ENCODE measurements around the gene CNTNAP5. TPM values are rescaled to one million over a fixed set of nuclear protein-coding genes. Genes with fewer than 3 reads are reported as not detected.
A peak's percentile ranks its signal among the peaks of the same experiment; 100 is the strongest.

CNTNAP5 gene
- total and polyA plus RNA-seq, 2 donors from 2014 or later: 0.50 TPM; not detected in 1

DNA sequence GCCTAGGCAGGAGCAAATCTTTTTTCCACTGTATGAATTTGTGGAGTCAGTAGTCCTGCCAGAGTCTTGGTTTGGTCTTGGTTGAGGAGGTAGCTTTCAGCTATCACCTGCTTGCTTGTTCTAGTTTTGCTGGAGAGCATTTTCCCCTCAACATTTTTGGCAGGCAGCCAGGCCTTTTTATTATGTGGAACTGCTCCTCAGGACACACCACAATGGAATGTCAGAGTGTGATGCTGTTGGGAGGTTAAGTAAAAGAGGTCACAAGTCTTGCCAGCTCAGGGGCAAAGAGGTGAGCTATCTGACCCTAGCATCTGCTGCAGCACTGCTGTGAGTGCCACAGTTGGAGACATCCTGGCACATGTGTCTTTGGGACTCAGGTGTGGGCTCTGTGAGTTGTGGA lies 258.0 kb downstream of the CNTNAP5 start:
- Histone ChIP-seq H3K27ac (ENCODE audit: low read depth in 2 of 2, low read length in 2 of 2) (no peak overlapping the region), H3K4me3 (ENCODE audit: low read length in 3 of 3) (no peak overlapping the region), H3K9me3 (ENCODE audit: control insufficient read depth in 2 of 3, insufficient read depth in 1 of 3, low read length in 3 of 3) (peaks cover 0 to 7% (median 0%) of the 10 kb centered on the region in 3 donors), H3K36me3 (ENCODE audit: control insufficient read depth in 2 of 3, insufficient read depth in 3 of 3, low read length in 3 of 3) (no peaks in the 10 kb centered on the region), H3K27me3 (ENCODE audit: control insufficient read depth, insufficient read depth, low read length) (no peaks in the 10 kb centered on the region), H3K9ac (ENCODE audit: low read length in 3 of 3) (no peak overlapping the region), H3K4me1 (ENCODE audit: control insufficient read depth in 2 of 3, insufficient read depth in 2 of 3, low read depth in 1 of 3, low read length in 3 of 3) (no peaks in the 10 kb centered on the region)
- intact Hi-C loops (cut with DNase I): no loop called here
- DNase-seq: peak in 2 of 5 donors; percentile 19 to 39
- FAIRE-seq: no peak
- TF ChIP-seq, protein P1, sequence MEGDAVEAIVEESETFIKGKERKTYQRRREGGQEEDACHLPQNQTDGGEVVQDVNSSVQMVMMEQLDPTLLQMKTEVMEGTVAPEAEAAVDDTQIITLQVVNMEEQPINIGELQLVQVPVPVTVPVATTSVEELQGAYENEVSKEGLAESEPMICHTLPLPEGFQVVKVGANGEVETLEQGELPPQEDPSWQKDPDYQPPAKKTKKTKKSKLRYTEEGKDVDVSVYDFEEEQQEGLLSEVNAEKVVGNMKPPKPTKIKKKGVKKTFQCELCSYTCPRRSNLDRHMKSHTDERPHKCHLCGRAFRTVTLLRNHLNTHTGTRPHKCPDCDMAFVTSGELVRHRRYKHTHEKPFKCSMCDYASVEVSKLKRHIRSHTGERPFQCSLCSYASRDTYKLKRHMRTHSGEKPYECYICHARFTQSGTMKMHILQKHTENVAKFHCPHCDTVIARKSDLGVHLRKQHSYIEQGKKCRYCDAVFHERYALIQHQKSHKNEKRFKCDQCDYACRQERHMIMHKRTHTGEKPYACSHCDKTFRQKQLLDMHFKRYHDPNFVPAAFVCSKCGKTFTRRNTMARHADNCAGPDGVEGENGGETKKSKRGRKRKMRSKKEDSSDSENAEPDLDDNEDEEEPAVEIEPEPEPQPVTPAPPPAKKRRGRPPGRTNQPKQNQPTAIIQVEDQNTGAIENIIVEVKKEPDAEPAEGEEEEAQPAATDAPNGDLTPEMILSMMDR (IDR thresholded peaks at IDR 0.05; ENCODE audit: borderline replicate concordance, extremely low read depth, insufficient read depth): no peak

DNA sequence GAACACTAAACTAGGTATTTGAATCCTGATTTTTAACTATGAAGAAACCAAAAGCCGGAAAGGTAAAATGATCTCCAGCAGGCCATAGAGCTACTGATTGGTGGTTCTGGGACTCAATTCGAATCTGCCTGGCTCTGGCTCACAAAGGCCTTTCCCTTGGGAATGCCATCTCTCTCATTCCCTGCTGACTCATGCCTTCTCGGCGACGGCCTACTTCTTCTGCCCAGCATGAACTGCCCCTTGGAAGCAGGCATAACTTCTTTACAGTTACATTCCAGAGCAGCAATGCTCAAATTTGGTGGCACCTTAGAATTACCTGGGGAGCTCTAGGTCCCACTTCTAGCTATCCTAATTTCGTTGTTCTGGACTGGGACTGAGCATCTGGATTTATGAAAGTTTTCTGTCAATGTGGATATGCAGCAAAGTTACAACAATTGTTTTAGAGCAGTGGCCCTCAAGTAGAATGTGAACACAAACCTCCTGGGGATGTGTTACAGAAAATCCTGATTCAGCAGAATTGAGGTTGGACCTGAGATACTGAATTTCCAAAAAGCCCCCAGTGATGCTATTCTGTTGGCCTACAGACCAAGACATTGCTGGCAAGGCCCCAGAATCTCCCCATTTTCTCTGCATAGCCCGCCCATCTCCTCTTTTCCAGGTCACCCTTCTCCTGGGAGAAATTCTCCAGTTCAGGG lies 261.1 kb downstream of the CNTNAP5 start:
- H3K4me1 ChIP-seq (ENCODE audit: control insufficient read depth in 2 of 3, insufficient read depth in 2 of 3, low read depth in 1 of 3, low read length in 3 of 3): no peaks in the 10 kb centered on the region
- H3K36me3 ChIP-seq (ENCODE audit: control insufficient read depth in 2 of 3, insufficient read depth in 3 of 3, low read length in 3 of 3): no peaks in the 10 kb centered on the region
- no peak overlapping the region for H3K9ac ChIP-seq (ENCODE audit: low read length in 3 of 3)
- no peak overlapping the region for H3K27ac ChIP-seq (ENCODE audit: low read depth in 2 of 2, low read length in 2 of 2)
- H3K4me3 ChIP-seq (ENCODE audit: low read length in 3 of 3): no peak overlapping the region
- intact Hi-C loops (cut with DNase I): no loop called here
- H3K27me3 ChIP-seq (ENCODE audit: control insufficient read depth, insufficient read depth, low read length): no peaks in the 10 kb centered on the region
- TF ChIP-seq, protein P1 (IDR thresholded peaks at IDR 0.05; ENCODE audit: borderline replicate concordance, extremely low read depth, insufficient read depth): no peak
- H3K9me3 ChIP-seq (ENCODE audit: control insufficient read depth in 2 of 3, insufficient read depth in 1 of 3, low read length in 3 of 3): peaks cover 0 to 7% (median 0%) of the 10 kb centered on the region in 3 donors
- FAIRE-seq (no peak), DNase-seq (no peak)

DNA sequence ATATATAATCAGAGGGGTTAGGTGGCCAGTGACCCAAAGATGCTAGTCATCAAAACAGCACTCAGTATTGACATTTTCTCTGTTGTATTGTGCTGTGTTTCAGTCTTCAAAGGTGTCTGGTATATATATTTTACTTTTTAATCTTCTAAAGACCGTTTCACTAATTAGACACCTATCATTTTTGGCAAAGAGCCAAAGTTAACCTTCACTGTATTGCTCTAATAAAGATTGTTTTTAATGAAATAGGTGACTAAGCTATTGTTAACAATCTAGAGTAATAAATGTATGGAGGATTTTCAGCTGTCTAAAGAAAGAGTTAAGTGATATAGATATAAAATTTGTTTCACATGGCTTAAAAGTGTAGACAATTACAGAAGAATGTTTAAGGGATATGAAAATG lies 264.0 kb downstream of the CNTNAP5 start:
- no peaks in the 10 kb centered on the region for H3K36me3 ChIP-seq (ENCODE audit: control insufficient read depth in 2 of 3, insufficient read depth in 3 of 3, low read length in 3 of 3)
- H3K4me1 ChIP-seq (ENCODE audit: control insufficient read depth in 2 of 3, insufficient read depth in 2 of 3, low read depth in 1 of 3, low read length in 3 of 3): no peaks in the 10 kb centered on the region
- no peak overlapping the region for H3K9ac ChIP-seq (ENCODE audit: low read length in 3 of 3)
- H3K27ac ChIP-seq (ENCODE audit: low read depth in 2 of 2, low read length in 2 of 2): no peak overlapping the region
- DNase-seq: no peak
- intact Hi-C loops (cut with DNase I): no loop called here
- H3K9me3 ChIP-seq (ENCODE audit: control insufficient read depth in 2 of 3, insufficient read depth in 1 of 3, low read length in 3 of 3): peaks cover 0 to under 1% (median 0%) of the 10 kb centered on the region in 3 donors
- no peaks in the 10 kb centered on the region for H3K27me3 ChIP-seq (ENCODE audit: control insufficient read depth, insufficient read depth, low read length)
- H3K4me3 ChIP-seq (ENCODE audit: low read length in 3 of 3): no peak overlapping the region
- TF ChIP-seq, protein P1 (IDR thresholded peaks at IDR 0.05; ENCODE audit: borderline replicate concordance, extremely low read depth, insufficient read depth): no peak
- no peak for FAIRE-seq
